SW480 (cell line): ENCODE results near the gene ZC3H8.
"Not testable (repeated sequence)": the region's sequence is repeated elsewhere in the genome, so short reads cannot be mapped to it uniquely, and the experiment has no call there.

ENCODE experiments used
- DNase-seq: peaks from one replicate; pipeline ENCODE4 v3.0.0-alpha.2; 2016; ENCODE audit warnings: low spot score

Gene ZC3H8

DNA sequence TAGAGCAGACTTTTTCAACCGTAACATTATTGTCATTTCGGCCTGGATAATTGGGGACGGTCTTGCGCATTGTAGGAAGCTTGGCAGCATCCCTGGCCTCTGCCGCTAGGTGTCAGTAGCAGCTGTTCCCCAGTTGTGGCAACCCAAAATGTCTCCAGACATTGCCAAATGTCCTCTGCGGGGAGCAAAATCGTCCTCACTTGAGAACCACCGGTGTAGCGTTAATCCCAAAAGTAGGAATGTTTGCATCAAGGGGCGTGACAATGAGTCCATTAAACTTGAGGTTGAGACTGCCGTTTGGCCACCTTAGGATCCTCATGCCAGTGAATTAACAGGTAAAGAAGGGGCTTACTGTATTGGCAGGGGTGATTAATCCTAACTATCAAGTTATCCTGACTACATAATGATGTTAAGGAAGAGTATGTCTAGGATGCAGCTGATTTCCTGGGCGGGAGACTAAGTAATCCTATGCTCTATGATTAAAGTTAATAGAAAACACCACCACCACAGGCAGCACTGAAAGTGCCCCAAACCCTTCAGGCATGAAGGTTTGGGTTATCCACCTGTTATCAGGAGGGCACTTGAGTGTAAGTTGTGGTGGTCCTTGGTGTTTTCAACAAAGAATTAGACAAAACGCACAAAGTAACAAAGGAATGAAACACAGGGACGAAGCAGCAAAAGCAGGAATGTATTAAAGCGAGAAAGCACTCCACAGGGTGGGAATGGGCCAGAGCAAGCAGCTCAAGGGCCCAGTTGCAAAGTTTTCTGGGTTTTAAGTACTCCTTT, 4.9 kb upstream of the ZC3H8 start:
- peak; percentile 73 for DNase-seq

DNA sequence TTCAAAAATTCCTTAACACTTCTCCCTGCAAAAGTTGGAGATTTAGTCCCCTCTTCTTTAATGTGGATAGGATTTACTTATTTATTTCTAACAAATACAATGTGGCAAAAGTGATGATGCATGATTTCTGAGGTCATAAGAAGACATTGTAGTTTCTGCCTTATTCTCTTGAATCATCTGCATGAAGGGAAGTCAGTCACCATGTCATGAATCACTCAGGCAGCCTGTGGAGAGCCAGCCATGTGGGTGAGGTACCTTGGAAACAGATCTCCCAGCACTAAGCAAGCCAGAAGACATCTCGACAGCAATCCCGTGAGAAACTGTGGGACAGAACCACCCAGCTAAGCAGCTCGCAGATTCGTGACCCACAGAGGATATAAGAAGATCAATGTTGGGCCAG, 2.7 kb upstream of the ZC3H8 start:
- no peak for DNase-seq

DNA sequence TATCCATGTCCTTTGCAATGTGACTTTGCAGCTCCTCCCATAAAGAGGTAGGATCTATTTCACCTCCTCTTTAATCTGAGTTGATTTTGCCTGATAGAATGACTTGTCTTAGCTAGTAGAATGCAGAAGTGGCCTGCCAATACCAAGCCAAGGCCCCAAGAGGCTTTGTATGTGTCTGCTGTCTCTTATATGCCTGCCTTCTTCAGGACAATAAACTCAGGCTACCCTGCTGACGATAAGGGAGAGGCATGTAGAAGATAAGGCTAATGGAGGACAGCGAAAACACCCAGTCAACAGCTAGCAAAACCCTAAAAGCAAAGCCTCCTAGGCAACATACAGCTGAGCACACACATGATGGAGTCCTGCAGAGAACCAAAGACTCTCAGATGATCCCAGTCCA, 1.8 kb upstream of the ZC3H8 start:
- no peak for DNase-seq

DNA sequence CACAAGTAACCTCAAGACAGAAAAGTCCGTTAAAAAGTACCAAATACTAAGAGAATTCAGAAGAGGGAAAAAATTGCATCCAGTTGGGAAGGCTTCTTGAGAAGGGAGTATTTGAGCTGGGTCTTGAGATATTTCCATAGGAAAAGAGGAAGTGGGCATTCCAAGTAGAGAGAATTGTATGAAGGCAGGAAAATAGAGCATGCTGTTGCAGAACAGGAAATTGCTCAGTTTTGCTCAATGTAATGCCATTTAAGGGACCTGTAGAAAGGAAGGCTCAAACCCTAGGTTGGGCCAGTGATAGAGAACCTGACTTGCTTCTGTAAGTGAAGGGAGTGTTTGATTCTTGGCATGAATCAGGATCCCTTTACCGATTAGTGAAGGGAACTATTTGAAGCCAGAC, 1.0 kb upstream of the ZC3H8 start:
- no peak for DNase-seq

DNA sequence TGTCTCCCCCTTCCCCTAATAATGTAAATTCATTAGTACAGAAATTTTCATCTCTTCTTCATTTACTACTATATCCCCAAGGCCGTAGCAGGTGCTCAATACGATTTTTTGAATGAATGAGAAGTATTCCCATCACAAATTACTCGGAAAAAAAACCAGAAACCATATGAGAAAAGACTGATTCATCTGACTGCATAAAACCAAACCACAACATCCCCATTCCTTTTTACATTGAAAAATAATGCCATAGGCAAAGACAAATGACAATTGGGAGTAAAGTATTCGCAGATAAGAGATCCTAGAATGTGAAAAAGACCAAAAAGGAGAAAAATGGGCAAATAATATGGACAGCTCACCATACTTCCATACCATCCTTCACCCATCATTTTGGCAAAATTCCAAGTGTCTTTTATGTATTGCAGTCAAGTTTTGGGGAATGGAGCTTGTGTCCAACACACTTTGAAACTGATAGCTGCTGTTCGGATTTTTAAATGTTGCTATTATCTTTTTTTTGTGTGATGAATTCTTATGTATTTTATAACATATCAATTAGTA, 1.5 kb downstream of the ZC3H8 start:
- no peak for DNase-seq

DNA sequence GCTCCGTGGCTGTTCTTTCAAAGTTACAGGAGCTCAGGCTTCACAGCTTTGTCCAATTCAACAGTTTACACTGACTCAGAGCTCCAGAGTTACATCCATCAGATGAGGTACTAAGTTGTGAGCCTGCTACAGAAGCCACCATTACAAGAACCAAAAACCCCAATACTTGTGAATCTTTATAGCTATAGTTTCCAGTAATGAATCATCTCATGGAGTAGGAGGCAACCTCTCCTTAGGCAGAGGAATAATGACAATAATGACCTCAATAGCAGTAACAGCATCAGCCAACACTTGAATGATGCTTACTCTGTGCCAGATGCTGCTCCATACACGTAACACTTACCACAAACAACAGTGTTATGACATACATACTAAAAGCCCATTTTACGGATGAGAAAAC, 3.6 kb downstream of the ZC3H8 start:
- no peak for DNase-seq

DNA sequence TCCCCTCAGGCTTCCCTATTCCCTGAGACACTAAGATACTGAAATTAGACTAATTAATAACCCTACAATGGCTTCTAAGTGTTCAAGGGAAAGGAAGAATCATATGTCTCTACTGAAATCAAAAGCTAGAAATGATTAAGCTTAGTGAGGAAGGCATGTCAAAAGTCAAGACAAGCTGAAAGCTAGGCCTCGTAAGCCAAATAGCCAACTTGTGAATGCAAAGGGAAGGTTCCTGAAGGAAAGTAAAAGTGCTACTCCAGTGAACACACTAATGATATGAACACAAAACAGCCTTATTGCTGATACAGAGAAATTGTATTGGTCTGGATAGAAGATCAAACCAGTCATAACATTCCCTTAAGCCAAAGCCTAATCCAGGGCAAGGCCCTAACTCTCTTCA, 10.0 kb downstream of the ZC3H8 start:
- no peak for DNase-seq

DNA sequence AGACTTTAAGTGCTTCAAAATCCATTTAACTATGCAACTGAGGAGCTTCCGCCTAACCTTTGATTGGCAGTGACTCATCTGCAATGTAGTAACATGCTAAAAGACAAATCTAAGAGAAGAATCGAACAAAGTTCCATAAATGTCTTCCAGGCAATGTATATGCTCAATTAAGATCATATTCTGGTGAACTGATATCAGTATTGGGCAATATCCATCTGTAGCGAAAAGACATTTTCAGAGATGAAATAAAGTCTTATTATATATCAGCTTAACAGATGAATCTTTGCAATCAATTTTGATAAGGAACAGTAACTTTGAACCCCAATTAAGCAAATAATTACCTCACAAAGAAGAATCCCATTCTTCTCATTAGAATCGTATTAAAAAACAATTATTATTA, 11.6 kb downstream of the ZC3H8 start:
- DNase-seq: no peak

DNA sequence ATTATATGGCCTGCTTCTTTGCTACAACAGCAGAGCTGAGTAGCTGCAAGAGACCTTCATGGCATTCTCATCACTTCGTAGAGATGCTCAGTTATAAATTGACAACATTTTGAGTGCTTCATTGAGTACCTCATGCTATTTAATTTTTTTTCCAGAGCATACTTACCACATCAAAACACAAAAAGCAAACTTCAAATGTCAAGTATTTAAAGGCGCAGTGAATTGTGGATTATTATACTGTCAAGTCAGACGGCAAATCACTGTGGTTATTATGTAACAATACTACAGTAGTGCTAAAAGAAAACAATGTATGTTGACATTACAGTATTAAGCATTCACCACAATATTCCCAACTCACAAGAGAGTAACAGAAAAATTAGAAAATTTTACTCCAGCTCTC, 12.5 kb downstream of the ZC3H8 start:
- no peak for DNase-seq

DNA sequence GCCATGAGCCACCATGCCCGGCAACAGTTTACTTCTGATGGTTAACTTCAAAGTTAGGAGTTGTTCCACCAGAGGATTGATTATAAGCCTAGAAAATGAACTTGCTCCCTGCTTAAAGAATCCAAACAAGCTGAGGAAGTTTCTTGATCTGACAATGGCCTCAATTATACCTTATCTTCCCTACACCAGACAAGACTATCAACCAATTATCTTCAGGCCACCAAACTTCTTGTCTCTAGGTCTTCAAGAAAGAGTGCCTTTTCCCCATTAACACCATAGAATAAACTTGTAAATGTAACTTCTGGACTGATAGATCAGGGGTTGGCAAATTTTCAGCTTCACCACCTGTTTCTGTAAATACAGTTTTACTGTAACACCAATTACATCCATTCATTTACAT, 15.0 kb downstream of the ZC3H8 start:
- DNase-seq: no peak

DNA sequence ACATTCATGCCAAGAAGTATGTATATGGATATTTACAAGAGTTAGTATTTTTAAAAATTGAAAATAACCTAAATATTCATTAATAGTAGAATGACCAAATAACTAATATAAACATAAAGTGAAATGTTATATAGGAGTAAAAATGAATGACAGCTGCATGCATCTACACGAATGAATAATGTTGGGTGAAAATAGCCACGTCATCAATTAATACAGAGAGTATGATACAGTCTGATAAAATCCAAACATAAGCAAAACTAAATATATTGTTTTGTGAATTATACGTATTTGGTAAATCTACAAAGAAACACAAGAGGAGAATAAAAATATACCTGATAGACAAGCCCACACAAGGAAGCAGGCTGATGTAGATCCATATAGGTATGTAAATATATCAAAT, 24.5 kb downstream of the ZC3H8 start:
- no peak for DNase-seq

DNA sequence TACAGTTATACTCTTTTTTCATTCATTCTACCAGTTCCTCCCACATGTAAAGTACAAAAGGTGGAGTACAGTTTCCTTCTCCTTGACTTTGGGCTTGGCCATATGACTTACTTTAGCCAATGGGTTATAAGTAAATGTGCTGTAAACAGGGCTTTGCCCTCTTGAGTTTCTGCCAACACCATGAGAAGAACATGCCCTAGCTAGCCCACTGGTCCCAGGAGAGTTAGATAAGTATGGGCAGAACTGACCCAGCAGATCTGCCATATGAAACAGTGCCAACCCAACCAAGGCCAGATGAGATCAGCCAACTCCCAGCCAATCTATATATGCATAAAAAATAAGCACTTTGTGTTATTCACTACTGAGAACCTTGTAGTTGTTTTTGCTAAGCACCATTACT, 25.5 kb downstream of the ZC3H8 start:
- no peak for DNase-seq

DNA sequence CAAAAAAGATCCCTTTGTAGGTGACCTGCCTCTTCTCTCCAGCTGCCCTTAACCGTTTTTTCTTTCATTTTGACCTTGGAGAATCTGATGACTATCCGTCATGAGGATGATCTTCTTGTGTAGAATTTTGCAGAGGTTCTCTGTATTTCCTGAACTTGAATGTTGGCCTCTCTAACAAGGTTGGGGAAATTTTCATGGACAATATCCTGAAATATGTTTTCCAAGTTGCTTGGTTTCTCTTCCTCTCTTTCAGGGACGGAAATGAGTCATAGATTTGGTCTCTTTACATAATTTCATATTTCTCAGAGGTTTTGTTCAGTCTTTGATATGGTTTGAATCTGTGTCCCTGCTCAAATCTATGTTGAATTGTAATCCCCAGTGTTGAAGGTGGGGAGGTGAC, 34.0 kb downstream of the ZC3H8 start:
- no peak for DNase-seq

DNA sequence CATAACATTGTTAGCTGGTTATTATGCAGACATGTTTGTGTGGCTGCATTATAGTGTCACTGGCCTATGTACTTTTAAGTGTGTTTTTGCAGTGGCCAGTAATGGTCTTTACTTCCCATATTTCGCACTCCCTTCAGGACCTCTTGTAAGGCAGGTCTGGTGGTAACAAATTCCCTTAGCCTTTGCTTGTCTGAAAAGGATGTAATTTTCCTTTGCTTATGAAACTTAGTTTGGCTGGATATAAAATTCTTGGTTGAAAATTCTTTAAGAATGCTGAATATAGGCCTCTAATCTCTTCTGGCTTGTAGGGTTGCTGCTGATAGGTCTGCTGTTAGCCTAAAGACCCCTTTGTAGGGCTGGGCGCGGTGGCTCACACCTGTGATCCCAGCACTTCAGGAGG, 34.7 kb downstream of the ZC3H8 start:
- no peak for DNase-seq

DNA sequence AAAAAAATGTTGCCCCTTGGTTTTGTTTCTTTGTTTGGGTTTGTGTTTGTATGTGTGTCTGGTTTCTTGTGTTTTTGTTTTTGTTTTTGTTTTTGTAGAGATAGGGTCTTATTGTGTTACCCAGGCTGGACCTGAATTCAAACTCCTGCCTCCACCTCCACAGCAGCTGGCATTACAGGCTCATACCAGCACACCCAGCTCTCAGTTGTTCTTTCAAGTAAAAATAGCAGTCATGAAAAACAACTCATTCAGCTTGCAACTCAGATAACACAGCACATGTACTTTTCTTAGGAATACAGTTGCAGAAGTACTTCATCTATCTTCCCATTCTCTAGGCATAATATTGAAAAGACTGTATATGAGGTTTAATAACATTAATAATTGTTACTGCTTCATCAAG, 37.0 kb downstream of the ZC3H8 start:
- DNase-seq: no peak

DNA sequence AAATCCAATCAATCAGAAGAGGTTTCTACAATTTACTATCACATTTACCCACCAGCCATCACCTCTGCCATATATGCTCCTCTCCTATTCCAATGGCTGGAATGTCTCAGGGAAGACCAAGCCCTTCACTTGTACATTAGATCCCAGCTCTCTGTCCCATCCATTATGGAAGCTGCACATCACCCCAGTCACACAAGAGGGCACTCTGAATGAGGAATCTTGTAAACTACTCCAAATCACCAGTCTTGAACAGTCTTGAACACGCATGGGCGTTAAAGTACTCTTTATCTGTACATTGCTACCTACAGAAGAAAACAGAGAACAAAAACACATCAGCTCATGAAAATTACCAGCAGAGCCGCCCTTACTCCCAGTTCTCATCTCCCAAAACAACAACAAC, 38.7 kb downstream of the ZC3H8 start:
- DNase-seq: peak; percentile 21

DNA sequence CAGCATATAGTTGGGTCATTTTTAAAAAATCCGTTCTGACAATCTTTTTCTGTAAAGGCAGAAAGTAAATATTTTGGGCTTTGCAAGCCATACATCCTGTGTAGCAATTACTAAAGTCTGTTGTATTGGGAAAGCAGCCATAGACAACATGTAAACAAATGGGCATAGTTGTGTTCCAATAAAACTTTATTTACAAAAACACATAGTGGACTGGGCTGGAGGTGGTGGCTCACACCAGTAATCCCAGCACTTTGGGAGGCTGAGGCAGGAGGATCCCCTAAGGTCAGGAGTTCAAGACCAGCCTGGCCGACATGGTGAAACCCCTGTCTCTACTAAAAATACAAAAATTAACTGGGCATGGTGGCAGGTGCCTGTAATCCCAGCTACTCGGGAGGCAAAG, 46.9 kb downstream of the ZC3H8 start:
- DNase-seq: not testable (repeated sequence)

DNA sequence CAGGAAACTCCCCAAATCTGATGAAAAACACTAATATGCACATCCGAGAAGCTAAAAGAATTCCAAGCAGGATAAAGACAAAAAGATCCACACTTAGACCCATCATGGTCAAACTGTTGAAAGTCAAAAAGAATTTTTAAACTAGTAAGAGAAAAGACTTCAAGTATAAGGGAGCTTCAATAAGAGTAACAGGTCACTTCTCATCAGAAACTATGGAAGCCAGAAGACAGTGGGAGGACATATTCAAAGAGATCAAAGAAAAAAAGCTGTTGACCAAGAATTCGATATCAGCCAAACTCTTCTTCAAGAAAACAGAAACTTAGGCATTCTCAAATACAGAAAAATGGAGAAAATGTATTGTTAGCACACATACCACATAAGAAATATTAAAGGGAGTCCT, 50.4 kb downstream of the ZC3H8 start:
- DNase-seq: peak; percentile 75

DNA sequence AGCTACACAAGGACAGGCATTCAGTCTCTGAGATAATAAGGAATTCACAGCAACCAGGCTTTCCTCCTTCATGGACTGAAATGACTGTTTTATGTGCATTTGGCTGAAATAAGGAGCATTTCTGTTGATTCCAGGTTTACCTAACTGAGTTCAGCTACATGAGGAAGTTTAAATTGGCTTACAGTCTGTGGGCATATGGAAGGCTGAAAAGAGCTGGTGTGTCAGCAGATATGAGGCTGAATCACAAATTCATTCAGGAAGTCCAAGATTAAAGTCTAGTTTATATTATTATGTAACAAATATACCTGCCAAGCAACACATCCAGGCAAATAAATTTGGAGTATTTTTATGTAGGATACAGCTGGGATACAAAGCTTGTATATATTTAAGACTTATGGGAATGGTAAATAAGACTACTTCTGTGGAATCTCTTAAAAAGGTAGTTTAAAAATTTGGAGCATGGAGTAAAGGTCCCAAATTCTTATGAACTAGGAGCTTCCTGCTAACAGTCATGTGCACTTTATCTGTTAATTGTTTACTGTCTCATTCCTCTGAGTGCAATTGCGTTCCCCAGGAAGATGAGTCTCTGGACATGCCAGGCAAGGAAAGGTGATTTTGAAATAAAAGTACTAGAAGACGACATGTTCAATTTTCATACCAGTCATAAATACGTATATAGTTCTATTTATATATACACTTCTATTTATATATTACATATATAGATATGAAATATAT, 53.0 kb downstream of the ZC3H8 start:
- DNase-seq: no peak

DNA sequence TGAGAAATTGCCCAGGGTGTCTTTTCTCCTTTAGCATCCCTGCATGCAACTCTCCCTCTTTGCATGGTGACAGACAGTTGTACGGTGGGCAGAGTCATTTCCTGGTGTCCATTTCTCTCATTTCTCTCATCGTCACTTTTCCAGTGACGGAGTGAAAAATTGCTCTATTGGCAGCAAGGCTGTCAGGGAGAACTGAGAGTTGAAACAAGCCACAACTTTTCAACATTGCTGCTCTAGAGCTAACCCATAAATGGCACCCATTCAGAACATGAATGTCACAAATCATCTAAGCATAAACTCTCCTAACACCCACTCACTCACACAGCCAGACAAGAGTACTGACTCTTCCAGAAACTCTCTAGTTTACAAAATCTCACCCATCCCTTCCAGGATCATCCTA, 55.7 kb downstream of the ZC3H8 start:
- no peak for DNase-seq

DNA sequence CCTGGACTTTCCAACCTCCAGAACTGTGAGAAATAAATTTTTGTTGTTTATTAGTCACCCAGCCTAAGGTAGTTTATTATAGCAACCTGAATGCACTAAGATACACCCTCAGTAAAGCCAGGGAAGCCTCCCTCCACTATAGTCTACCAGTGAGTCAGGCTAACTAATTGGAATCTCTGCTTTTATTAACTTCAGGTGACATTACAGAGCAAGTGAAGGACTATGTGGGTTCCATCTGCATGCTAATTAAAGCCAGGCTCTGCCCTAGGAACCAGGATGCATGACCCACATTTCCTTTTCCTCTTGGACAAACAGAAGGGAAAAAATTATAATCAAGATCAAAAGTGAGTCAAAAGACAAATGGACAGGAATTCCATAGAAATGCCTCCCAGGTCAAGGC, 56.1 kb downstream of the ZC3H8 start:
- DNase-seq: no peak

DNA sequence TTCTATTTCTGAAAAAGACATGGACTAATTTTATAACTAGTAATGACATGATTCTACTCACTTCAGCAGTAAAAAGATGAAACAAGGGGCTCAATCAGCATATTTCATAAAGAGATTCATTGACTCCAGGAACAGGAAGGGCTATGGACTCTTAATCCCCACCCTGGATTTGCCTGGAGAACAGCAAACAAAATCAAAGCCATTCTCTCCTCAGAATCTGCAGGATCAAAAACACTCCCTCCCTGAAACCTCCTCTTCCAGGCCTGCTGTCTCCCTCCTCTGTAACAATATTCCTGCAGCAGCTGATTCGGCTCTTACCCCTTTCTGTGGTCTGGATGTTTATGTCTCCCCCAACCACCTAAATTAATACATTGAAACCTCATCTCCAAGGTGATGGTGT, 57.0 kb downstream of the ZC3H8 start:
- no peak for DNase-seq

DNA sequence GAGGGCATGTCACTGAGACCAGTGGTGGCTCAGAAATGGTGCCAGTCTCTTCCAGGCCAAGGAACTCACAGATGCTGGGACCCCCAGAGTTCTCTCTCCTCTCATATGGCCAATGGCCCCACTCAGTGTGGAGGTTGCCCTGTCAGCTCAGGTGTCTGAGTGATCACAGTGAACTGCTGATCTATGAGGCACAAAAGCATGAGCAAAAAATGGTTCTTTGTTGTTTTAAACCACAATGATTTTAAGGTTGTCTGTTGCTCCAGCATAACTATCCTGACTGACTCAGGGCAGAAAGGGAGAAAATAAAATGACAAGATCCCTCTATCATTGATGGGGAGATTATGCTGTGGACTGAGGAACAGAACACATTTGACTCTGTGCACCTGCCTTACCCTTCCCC, 58.9 kb downstream of the ZC3H8 start:
- no peak for DNase-seq
